Right ventricle myocardium inferior (tissue), 1 donor: Measurements from ENCODE around the gene USP7. TPM values are rescaled to one million over a fixed set of nuclear protein-coding genes. Genes with fewer than 3 reads are reported as not detected.
A peak's percentile ranks its signal among the peaks of the same experiment; 100 is the strongest.

Experiments used
- ATAC-seq: fragments of 200-7000 bp; cut with Tn5 transposase; one replicate; pipeline ENCODE4 v1.9.1; 2020; ENCODE audit warnings: mild to moderate bottlenecking, moderate library complexity
- DNase-seq: peaks from one replicate; pipeline ENCODE4 v3.0.0; 2021; ENCODE audit errors: missing footprints
- intact Hi-C: fragments of 100-400 bp; cut with DNase I; formaldehyde crosslinking; loops from one replicate; pipeline ENCODE4 v1.11.0; 2022
- total RNA-seq: library from RNA; stranded (reverse); fragmentation: NEBNext Ultra II Directional; extraction: Animal tissue kit (Norgen Biotek cat#: 25700); gene quantifications from one replicate; pipeline ENCODE4 v1.2.1, GENCODE V29; 2021
- donor health status: DM: no; HTN: yes; CAD: no; lungs with severe emphysema.

Gene USP7
- total RNA-seq, 1 donor from 2014 or later: 61.6 TPM

DNA sequence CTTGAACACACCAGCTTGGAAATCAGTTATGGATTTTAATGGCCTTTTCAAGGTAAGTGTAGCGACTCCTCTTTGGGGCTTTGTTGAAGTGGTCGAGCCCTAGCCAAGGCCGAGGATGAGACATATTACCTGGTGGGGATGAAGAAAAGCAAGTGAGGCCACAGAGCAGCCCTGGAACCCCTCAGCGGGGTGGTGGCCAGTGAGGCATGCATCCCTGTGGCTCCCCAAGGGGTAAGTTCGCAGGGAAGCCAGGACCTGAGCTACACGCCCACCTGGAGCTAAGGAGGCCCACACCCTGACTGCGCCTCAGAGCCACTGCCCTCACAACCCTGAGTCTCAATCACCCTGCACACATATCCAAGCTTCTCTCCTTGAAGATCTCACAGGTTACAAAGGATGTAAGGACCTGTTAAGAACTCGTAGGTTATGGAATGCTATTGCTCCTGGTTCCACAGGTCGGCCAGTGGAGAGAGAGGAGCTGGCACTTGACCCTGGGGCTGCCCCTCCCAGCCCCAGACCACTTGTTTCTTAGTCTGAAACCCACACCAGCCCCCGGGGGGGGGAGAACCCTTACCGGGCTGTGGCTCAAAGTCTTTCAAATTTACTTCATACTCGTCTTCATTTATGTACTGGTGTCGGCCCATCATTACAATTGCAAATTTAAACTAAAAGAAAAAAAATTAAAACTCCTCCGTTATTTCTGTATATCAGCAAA, 69.6 kb downstream of the USP7 start:
- intact Hi-C loops: loop anchor here (10.0 kb wide), 1 partner anchor 111 kb away; no protein-coding TSS in a partner anchor
- ATAC-seq (no peak), DNase-seq (no peak)

DNA sequence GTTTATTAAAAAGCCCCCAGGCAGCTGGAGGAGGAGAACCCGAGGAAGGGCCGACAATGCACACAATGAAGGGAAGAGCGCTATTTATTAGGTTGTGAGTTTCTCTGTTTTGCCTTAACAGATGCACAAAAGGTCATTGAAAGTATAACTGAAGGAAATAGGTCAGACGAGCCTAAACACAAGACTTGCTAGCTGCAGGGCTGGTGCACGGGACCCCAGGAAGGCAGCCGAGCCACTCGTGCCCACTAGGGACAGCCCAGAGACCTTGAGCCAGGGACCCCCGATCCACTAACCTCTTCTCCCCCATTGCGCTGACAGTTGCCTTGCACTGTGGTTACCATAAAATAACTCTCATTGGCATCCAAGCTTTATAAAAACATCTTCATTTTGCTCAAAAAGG, 70.3 kb downstream of the USP7 start:
- DNase-seq: no peak
- no peak for ATAC-seq
- intact Hi-C loops: loop anchor here (10.0 kb wide), 1 partner anchor 111 kb away; no protein-coding TSS in a partner anchor

DNA sequence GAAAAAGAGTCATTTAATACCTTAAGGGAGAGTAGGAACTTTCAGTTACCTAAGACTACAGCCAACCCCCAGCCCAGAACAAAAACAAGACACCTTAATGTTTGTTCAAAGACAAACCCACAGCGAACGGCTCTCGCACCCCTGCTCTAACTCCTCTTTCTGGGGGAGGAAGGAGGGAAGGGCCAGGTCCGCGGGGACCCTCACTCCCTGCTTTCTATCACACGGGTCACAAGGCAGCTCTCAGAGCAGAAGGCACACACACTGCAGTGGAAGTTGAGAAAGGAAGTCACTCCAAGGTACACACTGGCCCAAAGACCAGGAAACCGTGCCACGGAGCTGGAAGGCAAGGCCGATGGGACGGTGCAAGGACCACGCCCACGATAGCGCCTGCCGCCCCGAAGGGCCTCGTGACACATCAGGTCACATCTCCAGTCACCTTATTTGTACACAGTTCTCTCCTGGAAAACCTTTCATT, 71.6 kb downstream of the USP7 start:
- intact Hi-C loops: loop anchor here (10.0 kb wide), 1 partner anchor 113 kb away; no protein-coding TSS in a partner anchor
- no peak for DNase-seq
- ATAC-seq: no peak

DNA sequence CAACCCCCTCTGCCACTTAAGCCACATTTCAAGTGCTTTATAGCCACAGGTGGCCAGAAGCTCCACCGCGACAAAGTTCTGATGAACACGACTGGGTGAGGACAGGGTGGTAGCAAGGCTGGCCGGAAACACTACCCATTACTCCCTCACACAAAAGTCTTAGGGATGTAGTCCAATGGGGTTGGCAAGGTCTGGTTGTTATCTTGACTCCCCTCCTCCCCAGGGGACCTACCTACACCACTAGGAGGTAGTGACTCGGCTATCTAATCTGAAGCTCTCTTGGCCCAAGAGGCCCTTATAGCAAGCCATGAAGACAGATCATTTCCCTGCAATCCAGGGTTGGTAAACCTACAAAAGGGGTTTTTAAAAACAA, 73.2 kb downstream of the USP7 start:
- no peak for ATAC-seq
- intact Hi-C loops: loop anchor here (10.0 kb wide), 1 partner anchor 114 kb away; no protein-coding TSS in a partner anchor
- DNase-seq: no peak

DNA sequence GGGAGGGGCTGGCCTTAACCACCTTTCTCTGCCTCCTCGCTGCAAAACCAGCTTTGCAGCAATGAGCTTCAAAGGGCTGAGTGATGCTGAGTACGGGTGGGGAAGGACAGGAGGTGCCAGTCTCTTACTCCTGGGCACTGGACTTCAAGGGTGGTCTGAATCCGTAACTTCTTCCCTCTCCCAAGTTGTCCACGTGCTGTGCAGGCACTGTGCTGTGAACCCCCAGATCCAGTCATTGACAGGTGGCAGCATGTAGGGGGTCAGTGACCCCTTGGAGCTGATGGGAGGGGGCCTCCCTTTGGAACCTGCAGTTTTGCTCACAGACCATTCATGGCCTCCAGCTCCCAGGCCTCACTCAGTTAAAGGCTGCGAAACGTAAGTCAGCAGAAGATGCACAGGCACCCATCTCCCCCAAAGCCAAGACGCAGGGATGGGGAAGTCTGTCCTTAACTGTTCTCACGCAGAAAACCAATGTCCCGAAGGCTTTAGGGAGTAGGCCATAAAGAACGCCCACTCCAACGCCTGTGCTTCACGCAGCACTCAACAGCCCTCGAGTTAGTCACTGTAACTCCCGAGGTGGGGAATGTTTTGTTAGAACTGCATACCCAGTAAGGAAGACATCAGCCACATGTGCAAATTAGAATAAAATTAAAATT, 73.7 kb downstream of the USP7 start:
- intact Hi-C loops: loop anchor here (10.0 kb wide), 1 partner anchor 115 kb away; no protein-coding TSS in a partner anchor
- ATAC-seq (no peak), DNase-seq (no peak)

DNA sequence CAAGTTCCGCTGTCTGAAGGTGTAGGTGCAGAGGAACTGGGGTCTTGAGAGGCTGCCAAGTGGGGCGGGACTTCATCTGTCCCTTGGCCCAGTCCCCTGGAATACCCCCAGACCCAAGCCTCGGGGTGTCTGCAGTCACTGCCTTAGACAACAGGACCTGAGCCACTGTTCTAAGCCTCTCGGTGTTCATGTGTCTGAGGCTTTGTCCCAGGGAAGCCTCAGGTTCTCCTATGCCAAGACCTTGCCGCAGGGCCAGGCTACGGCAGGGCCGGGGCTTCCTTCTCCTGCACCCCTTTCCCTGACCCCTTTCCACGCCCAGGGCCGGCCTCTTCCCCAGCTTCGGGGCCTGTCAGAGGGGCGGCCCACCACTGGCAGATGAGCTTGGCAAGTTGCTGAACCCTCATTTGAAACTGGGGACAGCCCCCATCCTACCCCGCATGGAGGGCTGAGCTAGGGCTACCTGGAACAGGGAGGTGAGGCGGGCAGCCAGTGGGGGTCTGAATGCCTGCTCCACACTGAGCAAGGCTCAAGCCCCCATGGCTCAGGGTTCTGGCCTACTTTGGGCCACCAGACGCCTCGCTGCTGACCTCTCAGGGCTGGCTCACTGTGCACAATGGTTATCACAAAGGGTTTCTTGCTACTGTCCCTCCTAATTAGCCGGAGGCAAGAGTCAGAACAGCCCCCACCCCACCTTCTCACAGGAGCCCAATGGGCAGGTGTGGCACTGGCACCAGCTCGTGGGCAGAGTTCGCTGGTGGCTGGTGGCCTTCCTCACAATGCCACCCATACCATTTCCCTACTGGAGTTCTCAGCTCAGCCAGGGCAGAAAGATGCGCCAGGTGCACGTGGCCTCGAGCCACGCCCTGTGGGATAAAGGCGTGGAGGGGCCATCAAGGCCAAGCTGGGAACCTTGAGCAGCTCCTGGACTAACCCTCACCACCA, 74.5 kb downstream of the USP7 start:
- no peak for DNase-seq
- ATAC-seq: no peak
- intact Hi-C loops: no loop called here

DNA sequence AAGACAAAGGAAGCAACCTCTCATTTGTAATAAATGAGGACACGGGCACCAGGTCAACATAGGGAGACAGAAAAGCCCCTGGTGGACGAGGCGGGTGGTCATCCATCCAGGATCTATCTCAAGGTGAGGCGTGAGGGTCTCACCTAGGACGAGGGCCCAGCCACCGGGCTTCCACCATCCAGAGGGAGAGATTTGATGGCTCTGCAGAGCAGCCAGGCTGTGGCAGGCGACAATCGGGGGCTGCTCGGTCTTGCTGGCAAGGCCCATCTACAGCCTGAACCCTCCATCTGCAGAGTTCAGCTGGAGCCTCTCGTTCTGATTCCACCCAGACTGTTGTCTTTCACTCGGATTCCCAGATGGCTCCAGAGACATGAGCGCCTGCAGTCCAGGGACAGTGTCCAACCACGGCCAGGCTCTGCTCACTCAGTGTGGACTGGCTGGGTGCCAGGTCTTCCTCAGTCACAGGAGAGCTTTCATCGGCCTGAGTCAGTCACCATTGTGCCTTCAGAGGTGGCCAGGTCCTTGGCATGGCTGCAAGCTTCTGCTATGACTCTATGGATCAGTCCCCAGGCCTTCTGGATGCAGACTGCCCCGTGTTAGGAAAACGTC, 75.7 kb downstream of the USP7 start:
- peak; percentile 87 for DNase-seq
- intact Hi-C loops: no loop called here
- ATAC-seq: peak; percentile 84

DNA sequence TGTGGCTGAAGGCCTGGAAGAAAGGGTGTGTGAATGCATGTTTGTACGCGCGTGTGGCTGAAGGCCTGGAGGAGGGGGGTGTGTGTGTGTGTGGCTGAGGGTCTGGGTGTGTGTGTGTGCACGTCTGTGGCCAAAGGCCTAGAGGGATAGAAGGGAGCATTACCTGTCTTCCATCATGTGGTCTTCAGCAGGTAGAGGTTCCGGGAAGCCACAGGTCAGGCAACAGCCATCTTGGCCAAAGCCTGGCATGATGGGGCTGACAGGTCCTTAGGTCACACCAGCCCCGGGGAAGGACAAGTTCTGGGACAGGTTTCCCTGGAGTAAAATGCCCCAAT, 76.3 kb downstream of the USP7 start:
- intact Hi-C loops: no loop called here
- ATAC-seq (no peak), DNase-seq (no peak)

DNA sequence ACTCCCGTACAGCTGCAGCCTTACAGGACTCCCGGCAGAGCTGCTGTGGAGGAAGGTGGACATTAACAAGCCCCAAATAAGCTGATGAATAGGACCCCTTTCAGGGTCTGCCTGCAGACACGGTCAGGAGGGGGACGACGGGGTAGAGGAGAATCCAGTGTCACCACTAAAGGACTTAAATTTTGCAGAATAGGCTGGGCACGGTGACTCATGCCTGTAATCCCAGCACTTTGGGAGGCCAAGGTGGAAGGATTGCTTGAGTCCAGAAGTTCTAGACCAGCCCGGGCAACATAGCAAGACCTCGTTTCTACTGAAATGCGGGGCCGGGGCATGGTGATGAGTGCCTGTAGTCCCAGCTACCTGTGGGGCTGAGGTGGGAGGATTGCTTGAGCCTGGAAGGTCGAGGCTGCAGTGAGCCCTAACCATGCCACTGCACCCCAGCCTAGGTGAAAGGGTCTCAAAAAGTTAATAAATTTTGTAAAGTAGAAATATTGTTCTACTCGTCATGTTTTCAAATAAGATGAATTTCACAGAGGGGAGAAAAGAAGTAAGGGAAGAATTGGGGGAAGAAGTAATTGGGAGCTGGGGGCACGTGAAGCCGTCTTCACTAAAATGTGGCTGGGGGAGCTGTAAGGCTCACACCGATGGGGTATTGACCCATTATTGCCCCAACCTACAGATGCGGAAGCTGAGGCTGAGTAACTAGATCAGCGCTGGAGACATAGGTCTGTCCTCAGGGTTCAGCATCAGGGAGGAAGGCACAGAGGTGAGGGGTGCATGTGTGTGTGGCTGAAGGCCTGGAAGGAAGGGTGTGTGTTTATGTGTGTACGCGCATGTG, 76.9 kb downstream of the USP7 start:
- intact Hi-C loops: no loop called here
- DNase-seq (no peak), ATAC-seq (no peak)

DNA sequence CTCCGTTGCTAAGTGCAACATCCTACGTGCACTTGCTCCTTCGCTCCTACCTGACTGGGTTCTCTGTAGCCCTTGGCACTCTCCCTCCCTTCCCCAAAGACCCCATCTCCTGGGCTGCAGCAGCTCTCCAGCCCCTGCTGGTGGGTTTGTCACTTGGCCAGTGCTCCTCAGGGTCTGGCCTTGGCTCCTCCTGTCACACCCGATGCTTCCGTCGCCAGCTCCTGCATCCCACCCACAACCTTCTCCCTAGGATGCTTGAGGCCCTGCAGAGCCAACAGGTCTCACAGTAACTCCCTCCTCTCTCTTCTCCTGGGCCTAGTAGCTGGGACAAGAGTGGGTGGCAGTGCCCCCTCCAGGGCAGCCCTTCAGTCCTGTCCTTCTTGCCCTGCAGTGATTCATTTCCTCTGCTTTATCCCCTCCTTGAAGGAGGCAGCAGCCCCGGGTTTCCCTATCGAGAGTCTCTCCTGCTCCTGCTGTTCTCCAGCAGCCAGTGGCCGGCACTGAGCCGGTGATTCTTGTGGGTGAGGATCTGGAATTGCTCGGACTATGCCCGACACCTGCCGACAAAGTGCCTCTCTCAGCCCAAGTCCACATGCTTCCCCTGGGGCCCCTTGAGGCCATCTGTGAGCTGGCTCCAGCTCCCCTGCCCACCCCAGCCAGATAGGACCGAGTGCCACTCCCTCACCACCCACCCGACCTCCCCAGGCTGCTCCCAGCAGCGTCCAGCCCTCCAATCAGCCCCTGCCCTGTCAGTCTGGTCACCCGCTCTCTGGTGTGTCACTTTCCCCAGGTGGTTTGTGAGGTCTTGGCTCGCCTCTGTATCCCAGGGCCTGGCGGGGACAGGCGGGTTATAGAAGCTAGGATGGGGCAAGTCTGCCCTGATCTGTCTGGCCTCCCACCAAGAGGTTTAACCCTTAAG, 77.8 kb downstream of the USP7 start:
- intact Hi-C loops: no loop called here
- ATAC-seq: peak; percentile 16
- DNase-seq: no peak

DNA sequence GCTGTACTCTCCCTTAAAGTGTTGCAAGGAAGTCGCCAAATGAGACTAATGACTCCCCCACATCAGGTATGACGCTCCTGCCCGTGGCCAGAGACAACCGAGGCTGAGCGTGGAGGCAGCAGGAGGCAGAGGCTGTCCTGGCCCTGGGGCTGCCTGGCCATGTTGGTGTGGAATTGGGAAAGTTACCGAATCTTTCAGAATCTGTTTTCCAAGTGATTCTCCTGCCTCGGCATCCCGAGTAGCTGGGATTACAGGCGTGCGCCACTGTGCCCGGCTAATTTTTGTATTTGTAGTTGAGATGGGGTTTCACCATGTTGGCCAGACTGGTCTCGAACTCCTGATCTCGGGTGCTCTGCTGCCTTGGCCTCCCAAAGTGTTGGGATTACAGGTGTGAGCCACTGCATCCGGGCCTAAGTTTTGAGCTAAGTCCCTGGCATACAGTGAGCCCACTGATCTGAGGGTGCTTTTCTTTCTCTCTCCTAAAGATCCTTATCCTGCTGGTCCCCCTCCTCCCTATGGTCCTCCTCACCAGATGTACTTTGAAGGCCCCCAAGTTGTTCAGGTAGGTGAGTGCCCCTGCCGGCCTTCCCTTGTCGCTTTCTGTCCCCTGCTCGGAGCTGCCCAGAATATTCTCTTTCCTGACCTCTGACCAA, 80.9 kb downstream of the USP7 start:
- no peak for DNase-seq
- intact Hi-C loops: no loop called here
- no peak for ATAC-seq

DNA sequence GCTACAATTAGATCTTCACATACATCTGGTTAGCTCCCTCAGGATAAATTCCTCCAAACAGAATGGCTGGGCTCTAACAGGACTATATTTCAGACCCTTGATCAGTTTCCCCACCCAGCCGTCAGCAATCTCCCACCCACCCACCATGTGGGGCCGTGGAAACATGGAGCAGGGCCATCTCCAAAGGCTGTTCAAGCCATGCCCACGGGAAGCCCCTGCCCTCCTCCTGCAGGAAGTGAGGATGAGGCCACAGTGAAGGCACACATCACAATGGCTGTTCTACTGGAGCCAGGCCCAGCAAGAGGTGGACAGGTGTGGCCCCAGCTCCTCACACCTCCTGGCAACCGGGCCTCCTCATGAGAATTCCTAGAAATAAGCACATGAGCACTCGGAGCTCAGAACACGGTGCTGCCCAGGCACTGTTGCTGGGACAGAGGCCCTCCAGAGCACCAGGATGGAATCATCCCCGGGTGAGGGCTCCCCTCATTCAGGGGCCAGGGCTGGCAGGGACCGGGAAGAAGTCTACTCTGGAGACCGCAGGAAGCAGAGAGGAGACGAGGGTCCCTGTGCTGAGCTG, 81.6 kb downstream of the USP7 start, which contains the start of gene LITAFD:
Gene LITAFD, plus strand, starts transcription at position 311 of the 577 bp plus-strand sequence. CDS start 2,005 bp downstream, outside the sequence.
- ATAC-seq (no peak), DNase-seq (no peak)
- intact Hi-C loops: no loop called here

DNA sequence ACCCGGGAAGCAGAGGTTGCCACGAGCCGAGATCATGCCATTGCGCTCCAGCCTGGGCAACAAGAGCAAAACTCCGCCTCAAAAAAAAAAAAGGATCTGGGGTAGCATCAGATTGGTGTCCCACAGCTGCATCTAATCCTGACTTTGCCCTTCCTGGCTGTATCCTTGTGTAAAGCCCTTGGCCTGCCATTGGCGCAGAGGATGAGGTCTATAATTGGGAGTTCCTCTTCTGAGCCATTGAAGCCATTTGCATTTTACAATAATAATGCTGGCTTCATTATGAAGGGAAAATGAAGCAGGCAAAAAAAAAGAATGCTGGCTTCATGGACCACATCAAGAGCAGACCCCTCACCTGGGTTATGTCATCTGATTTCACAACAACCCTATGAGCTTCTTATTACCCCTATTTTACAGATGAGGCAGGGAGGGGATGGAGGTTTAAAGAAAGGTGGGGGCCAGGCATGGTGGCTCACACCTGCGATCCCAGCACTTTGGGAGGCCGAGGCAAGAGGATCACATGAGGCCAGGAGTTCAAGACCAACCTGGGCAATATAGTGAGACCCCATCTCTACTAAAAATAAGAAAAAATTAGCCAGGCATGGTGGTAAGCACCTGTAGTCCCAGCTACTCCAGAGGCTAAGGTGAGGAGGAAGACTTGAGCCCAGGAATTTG, 82.7 kb downstream of the USP7 start:
- intact Hi-C loops: loop anchor here (2.0 kb wide), 2 partner anchors 216 to 314 kb away; no protein-coding TSS in a partner anchor
- ATAC-seq (no peak), DNase-seq (no peak)

DNA sequence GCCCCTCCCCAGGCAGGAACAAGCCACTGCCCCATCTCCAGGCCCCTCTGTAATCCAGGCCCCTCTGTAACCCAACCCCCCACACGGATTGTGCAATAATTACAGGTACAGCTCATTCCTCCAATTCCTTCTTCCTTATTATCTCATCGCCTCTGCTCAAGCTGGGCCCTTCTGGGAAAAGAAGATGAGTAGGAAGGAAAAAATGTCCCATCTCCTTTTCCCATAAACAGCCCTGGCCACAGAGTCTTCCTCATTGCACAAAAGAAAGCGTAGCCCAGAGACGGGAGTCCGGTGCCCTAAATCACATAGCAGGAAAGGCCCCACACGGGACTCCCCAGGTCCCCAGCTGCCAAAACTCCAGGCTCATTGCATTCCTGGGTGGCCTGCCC, 85.2 kb downstream of the USP7 start:
- intact Hi-C loops: no loop called here
- ATAC-seq: no peak
- no peak for DNase-seq

DNA sequence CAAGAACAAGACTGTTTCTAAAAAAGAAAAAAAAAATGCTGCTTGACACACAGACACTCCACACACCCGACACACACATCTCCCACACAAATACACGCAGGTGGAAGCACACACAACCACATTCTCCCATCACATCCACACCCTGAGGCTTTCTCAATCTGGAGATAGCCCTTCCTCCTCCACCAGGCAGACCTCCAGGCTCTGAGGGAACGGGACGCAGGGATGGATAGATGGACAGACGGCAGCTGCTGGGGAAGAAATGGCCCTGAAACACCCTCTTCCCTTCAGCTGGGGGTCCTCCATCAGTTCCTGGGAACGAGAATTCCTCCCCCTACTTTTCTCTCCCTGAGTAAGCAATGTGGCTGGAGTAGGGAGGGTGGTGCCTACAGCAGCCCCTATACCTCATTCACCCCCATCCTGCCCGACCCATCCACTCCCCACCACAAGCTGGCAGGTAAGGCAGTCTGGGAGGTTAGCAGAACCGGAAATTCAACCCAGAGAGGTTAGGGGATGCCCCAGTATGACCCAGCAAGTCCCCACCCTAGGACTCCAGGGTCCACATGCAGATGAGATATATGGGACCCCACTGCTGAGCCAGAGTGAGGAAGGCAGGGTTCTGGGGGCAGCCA, 85.7 kb downstream of the USP7 start:
- intact Hi-C loops: no loop called here
- DNase-seq (no peak), ATAC-seq (no peak)
